ENCODE results near the gene GRM1. TPM values are rescaled to one million over a fixed set of nuclear protein-coding genes. Genes with fewer than 3 reads are reported as not detected.

Gene GRM1
- total RNA-seq, 1 donor: under 0.01 TPM

DNA sequence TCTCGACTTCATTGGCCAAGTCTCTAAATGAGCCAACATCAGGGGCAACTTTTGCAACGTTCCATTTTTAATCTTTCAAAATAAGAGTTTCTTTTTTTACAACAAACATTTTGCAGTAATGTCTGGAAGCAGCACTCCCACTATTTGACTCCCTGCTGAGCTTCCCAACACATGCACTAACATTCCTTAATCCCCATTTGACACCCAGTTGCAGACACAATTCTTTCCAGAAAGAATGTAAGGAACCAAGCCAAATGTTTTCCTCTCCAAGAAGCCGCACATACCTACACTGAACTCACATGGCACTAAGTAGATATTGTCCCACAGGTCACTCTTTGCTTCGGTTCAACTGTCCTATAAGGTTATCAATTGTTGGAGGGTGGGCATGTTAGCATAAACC lies 165.6 kb downstream of the GRM1 start:
- TF ChIP-seq, protein P1, sequence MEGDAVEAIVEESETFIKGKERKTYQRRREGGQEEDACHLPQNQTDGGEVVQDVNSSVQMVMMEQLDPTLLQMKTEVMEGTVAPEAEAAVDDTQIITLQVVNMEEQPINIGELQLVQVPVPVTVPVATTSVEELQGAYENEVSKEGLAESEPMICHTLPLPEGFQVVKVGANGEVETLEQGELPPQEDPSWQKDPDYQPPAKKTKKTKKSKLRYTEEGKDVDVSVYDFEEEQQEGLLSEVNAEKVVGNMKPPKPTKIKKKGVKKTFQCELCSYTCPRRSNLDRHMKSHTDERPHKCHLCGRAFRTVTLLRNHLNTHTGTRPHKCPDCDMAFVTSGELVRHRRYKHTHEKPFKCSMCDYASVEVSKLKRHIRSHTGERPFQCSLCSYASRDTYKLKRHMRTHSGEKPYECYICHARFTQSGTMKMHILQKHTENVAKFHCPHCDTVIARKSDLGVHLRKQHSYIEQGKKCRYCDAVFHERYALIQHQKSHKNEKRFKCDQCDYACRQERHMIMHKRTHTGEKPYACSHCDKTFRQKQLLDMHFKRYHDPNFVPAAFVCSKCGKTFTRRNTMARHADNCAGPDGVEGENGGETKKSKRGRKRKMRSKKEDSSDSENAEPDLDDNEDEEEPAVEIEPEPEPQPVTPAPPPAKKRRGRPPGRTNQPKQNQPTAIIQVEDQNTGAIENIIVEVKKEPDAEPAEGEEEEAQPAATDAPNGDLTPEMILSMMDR (IDR thresholded peaks at IDR 0.05; ENCODE audit: insufficient read depth, low read depth, low read length): no peak
- no peak for DNase-seq (ENCODE audit: low read depth)

DNA sequence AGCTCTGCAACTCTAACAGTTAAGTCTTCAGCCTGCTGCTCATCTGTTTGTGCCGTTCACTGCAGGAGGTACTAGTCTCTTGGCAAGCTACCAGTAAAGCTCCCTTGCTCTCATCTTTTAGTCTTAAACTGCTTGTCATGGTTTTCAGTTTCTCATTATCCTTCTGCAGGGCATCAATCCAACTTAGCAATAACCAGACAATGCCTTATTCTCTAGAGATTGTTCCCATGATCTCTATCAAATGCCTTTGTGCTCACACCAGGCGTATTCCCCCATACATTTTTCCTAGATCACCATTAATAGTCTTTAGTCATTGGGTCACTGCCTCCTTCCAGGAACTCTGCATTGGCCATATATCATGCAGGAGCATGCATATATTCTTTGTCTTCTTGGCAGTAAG lies 171.3 kb downstream of the GRM1 start:
- TF ChIP-seq, protein P1 (IDR thresholded peaks at IDR 0.05; ENCODE audit: insufficient read depth, low read depth, low read length): no peak
- H3K4me3 ChIP-seq (ENCODE audit: low read depth, low read length): no peak overlapping the region
- DNase-seq (ENCODE audit: low read depth): no peak

More for the DNA sequence above, 165.6 kb downstream of the GRM1 start:
- no peak overlapping the region for H3K4me3 ChIP-seq (ENCODE audit: low read depth, low read length)

GRCh38 chr6:146202570-146202969 lies 173.7 kb downstream of the GRM1 start:
- TF ChIP-seq, protein P1 (IDR thresholded peaks at IDR 0.05; ENCODE audit: insufficient read depth, low read depth, low read length): no peak
- no peak for DNase-seq (ENCODE audit: low read depth)
- H3K4me3 ChIP-seq (ENCODE audit: low read depth, low read length): no peak overlapping the region

- TF ChIP-seq, protein P1 (IDR thresholded peaks at IDR 0.05; ENCODE audit: insufficient read depth, low read depth, low read length): no peak
- H3K4me3 ChIP-seq (ENCODE audit: low read depth, low read length): no peak overlapping the region
- DNase-seq (ENCODE audit: low read depth): no peak
These were observed 181.1 kb downstream of the GRM1 start for GRCh38 chr6:146209942-146210341.

DNA sequence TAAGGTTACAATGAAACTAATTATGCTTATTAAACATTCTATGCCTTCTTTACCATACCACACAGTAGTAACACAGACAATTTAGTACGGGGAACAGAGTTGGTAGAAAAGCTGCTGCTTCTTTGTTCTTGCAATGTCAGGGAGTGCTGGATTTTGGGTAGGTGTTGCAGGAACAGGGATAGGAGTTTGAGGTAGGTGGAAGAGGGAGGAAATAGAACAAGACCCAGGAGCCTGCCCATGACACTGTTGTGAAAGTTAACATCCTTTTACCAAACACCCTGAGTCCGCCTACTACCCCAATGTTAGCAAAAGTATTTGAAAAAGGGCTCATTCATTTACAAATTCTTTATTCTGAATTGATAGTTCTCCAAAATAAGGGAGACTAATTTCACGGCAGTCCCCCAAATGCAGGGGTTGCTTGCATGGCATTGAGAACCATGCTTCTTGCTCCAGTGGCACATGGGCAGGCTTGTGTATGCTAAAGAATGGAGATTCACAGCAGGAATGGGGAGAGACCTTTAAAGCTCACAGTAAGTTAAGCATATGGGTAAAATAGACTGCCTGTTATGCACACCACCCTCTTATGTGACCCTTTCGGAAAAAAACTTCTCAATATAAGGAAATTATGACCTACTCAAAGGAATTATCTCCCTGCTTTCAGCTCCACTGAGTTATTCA lies 181.7 kb downstream of the GRM1 start:
- TF ChIP-seq, protein P1 (IDR thresholded peaks at IDR 0.05; ENCODE audit: insufficient read depth, low read depth, low read length): no peak
- no peak for DNase-seq (ENCODE audit: low read depth)
- H3K4me3 ChIP-seq (ENCODE audit: low read depth, low read length): no peak overlapping the region

GRCh38 chr6:146211646-146212045 lies 182.8 kb downstream of the GRM1 start:
- no peak overlapping the region for H3K4me3 ChIP-seq (ENCODE audit: low read depth, low read length)
- no peak for DNase-seq (ENCODE audit: low read depth)
- TF ChIP-seq, protein P1 (IDR thresholded peaks at IDR 0.05; ENCODE audit: insufficient read depth, low read depth, low read length): no peak

- TF ChIP-seq, protein P1 (IDR thresholded peaks at IDR 0.05; ENCODE audit: insufficient read depth, low read depth, low read length): no peak
- no peak overlapping the region for H3K4me3 ChIP-seq (ENCODE audit: low read depth, low read length)
- no peak for DNase-seq (ENCODE audit: low read depth)
These were observed 183.9 kb downstream of the GRM1 start for GRCh38 chr6:146212781-146213180.

Data from fibroblast of villous mesenchyme (primary cell).